Mucosa of gallbladder (tissue), 1 donor: ENCODE results near the gene SRGAP1. TPM values are rescaled to one million over a fixed set of nuclear protein-coding genes. Genes with fewer than 3 reads are reported as not detected.
"Not testable (repeated sequence)": the region's sequence is repeated elsewhere in the genome, so short reads cannot be mapped to it uniquely, and the experiment has no call there.

ENCODE experiments used
- DNase-seq: peaks from one replicate; pipeline ENCODE4 v3.0.0-alpha.2; 2020; ENCODE audit warnings: low spot score
- total RNA-seq: library from RNA; stranded (reverse); gene quantifications from one replicate; pipeline ENCODE4 v1.2.1, GENCODE V29; 2021
- donor health status: DM: no; HTN: no; CAD: no.

The SRGAP1 gene
- total RNA-seq, 1 donor from 2014 or later = 13.5 TPM

GRCh38 chr12:64085154-64085553 is 240.7 kb downstream of the SRGAP1 start:
- DNase-seq = no peak

GRCh38 chr12:64085996-64086395 is 241.5 kb downstream of the SRGAP1 start:
- DNase-seq = no peak

- no peak for DNase-seq
Measured at GRCh38 chr12:64086946-64087345, 242.4 kb downstream of the SRGAP1 start.

GRCh38 chr12:64087761-64088160 is 243.3 kb downstream of the SRGAP1 start:
- DNase-seq = no peak

- peak; percentile 87 for DNase-seq
Measured at GRCh38 chr12:64088431-64089349, 244.2 kb downstream of the SRGAP1 start.

GRCh38 chr12:64090047-64090446 is 245.5 kb downstream of the SRGAP1 start:
- DNase-seq = no peak

GRCh38 chr12:64091186-64091585 is 246.7 kb downstream of the SRGAP1 start:
- DNase-seq = no peak

GRCh38 chr12:64092507-64093196 is 248.2 kb downstream of the SRGAP1 start:
- no peak for DNase-seq

GRCh38 chr12:64093689-64094088 is 249.2 kb downstream of the SRGAP1 start:
- no peak for DNase-seq

GRCh38 chr12:64097366-64098105 is 253.0 kb downstream of the SRGAP1 start:
- no peak for DNase-seq

GRCh38 chr12:64098709-64099354 is 254.3 kb downstream of the SRGAP1 start:
- no peak for DNase-seq

GRCh38 chr12:64099397-64099796 is 254.9 kb downstream of the SRGAP1 start:
- DNase-seq = no peak

- no peak for DNase-seq
Measured at GRCh38 chr12:64102339-64102738, 257.8 kb downstream of the SRGAP1 start.

GRCh38 chr12:64103825-64104740 is 259.6 kb downstream of the SRGAP1 start:
- no peak for DNase-seq

GRCh38 chr12:64105026-64105425 is 260.5 kb downstream of the SRGAP1 start:
- DNase-seq = no peak

GRCh38 chr12:64107776-64108175 is 263.3 kb downstream of the SRGAP1 start:
- no peak for DNase-seq

GRCh38 chr12:64109706-64110105 is 265.2 kb downstream of the SRGAP1 start:
- no peak for DNase-seq

- DNase-seq = no peak
Measured at GRCh38 chr12:64110864-64111263, 266.4 kb downstream of the SRGAP1 start.

- no peak for DNase-seq
Measured at GRCh38 chr12:64116969-64117368, 272.5 kb downstream of the SRGAP1 start.

- DNase-seq = no peak
Measured at GRCh38 chr12:64120568-64120967, 276.1 kb downstream of the SRGAP1 start.

GRCh38 chr12:64121086-64121485 is 276.6 kb downstream of the SRGAP1 start:
- DNase-seq = not testable (repeated sequence)
